GM12878 (cell line): ENCODE data around the gene TOR1B. TPM values are rescaled to one million over a fixed set of nuclear protein-coding genes. Genes with fewer than 3 reads are reported as not detected.

Experiments
- CREB1 ChIP-seq: IDR thresholded peaks from 2 replicates; pipeline ENCODE4 v1.6.1; 2012; ENCODE audit warnings: low read depth, mild to moderate bottlenecking, inconsistent platforms
- HSF1 ChIP-seq: fragments of 150-350 bp; IDR thresholded peaks from 2 replicates; pipeline ENCODE4 v1.6.1; 2014; ENCODE audit warnings: mild to moderate bottlenecking, low read depth, low read length
- LARP7 ChIP-seq: fragments of 450-650 bp; IDR thresholded peaks from 2 replicates; pipeline ENCODE4 v1.6.1; 2017; ENCODE audit warnings: mild to moderate bottlenecking
- MTA2 ChIP-seq: fragments of 450-650 bp; IDR thresholded peaks from 2 replicates; pipeline ENCODE4 v1.6.1; 2016; ENCODE audit warnings: low read depth, mild to moderate bottlenecking, moderate library complexity
- POLR2A ChIP-seq: IDR thresholded peaks from 2 replicates; pipeline ENCODE4 v1.6.1; 2011; ENCODE audit warnings: low read depth, mild to moderate bottlenecking, low read length
- polyA plus RNA-seq, 11 experiments: library from polyadenylated mRNA; depleted of rRNA in 4 of 11; unstranded in 6 of 11; stranded (reverse) in 5 of 11; fragments of >200 nt; fragmentation: Nextera tagmentation in 4 of 11; fragmentation: Illumina TruSeq in 1 of 11; extraction: Ambion mirVana in 4 of 11; extraction: Trizol in 1 of 11; gene quantifications; 1 replicate in 1 of 11; 2 replicates in 10 of 11; pipeline versions ENCODE4 v1.2.1 to v1.2.3, GENCODE V29; 2011 to 2016; ENCODE audit warnings: inconsistent platforms in 2 of 11, missing spikeins in 2 of 11, low read depth in 1 of 11
- total RNA-seq, 4 experiments: library from RNA; depleted of rRNA in 3 of 4; stranded (reverse); fragments of >200 nt in 3 of 4; fragmentation: Illumina TruSeq in 1 of 4; extraction: Trizol in 1 of 4; gene quantifications; 2 replicates each; pipeline versions ENCODE4 v1.2.1 to v1.2.3, GENCODE V29; 2013 to 2021
- TF ChIP-seq, protein P1 (sequence below), 3 experiments: IDR thresholded peaks in 2 of 3; conservative IDR thresholded peaks in 1 of 3; 2 replicates each; pipeline ENCODE4 v1.5.1; 2011; ENCODE audit warnings: low read depth in 3 of 3, low read length in 3 of 3, mild to moderate bottlenecking in 3 of 3, control low read depth in 2 of 3, moderate library complexity in 2 of 3, inconsistent platforms in 1 of 3, mixed read lengths in 1 of 3; ENCODE audit not compliant: control insufficient read depth in 2 of 3, insufficient read depth in 1 of 3; ENCODE audit errors: extremely low read depth in 1 of 3
- TF ChIP-seq, protein P2 (sequence below): IDR thresholded peaks from 2 replicates; pipeline ENCODE4 v1.6.1; 2011; ENCODE audit warnings: low read depth, low read length, improper control_type of control experiment, borderline replicate concordance

TOR1B gene
- total and polyA plus RNA-seq, 10 of the 15 experiments (the other 5 are each of a cell fraction or from before 2014, with no cell fraction given), result 1.8 to 17.5 (median 9.9) TPM

DNA sequence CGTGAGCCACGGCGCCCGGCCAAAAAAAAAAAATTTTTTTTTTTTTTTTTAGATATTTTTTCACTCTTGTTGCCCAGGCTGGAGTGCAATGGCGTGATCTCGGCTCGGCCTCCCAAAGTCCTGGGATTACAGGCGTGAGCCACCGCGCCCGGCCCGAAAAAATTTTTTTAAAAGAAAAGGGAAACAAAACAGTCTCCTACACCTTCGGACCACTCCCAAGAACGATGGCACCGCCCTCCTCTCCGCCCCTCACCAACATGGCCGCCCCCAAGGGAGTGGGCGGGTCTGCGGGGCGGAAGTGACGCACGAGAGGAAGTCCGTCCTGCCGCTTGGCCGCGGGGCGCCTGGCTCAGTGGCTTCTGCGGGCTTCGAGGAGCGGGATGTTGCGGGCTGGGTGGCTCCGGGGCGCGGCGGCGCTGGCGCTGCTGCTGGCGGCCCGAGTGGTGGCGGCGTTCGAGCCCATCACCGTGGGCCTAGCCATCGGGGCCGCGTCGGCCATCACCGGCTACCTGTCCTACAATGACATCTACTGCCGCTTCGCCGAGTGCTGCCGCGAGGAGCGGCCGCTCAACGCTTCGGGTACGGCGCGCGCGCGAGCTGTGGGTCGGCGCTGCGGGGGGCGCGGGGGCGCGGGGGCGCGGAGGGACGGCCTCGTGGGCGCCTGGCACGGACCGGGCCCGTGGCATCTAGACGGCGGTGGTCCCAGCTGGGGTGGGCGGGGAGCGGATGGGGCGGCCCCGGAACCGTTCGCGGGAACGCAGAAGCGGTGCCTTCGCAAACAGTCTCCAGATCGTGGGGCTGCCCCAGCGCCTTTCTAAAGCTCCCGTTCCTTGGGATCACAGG, at the start of gene TOR1B (continued):
- TF ChIP-seq HSF1 (no peak), POLR2A (peak; percentile 92), CREB1 (peak; percentile 95), MTA2 (no peak), LARP7 (peak; percentile 95)
- TF ChIP-seq, protein P1, sequence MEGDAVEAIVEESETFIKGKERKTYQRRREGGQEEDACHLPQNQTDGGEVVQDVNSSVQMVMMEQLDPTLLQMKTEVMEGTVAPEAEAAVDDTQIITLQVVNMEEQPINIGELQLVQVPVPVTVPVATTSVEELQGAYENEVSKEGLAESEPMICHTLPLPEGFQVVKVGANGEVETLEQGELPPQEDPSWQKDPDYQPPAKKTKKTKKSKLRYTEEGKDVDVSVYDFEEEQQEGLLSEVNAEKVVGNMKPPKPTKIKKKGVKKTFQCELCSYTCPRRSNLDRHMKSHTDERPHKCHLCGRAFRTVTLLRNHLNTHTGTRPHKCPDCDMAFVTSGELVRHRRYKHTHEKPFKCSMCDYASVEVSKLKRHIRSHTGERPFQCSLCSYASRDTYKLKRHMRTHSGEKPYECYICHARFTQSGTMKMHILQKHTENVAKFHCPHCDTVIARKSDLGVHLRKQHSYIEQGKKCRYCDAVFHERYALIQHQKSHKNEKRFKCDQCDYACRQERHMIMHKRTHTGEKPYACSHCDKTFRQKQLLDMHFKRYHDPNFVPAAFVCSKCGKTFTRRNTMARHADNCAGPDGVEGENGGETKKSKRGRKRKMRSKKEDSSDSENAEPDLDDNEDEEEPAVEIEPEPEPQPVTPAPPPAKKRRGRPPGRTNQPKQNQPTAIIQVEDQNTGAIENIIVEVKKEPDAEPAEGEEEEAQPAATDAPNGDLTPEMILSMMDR (IDR thresholded peaks at IDR 0.05 in 2 of 3, conservative IDR thresholded peaks at IDR 0.05 in 1 of 3; ENCODE audit: control insufficient read depth in 2 of 3, extremely low read depth in 1 of 3, insufficient read depth in 1 of 3, low read depth in 3 of 3, low read length in 3 of 3), result no peak
- TF ChIP-seq, protein P2, sequence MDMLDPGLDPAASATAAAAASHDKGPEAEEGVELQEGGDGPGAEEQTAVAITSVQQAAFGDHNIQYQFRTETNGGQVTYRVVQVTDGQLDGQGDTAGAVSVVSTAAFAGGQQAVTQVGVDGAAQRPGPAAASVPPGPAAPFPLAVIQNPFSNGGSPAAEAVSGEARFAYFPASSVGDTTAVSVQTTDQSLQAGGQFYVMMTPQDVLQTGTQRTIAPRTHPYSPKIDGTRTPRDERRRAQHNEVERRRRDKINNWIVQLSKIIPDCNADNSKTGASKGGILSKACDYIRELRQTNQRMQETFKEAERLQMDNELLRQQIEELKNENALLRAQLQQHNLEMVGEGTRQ, result no peak
